NCI-H2171 treated with DMSO at 0.1 percent for 48 hours (cell line): Measurements from ENCODE around the gene CFAP221.

ENCODE experiments used
- DNase-seq: peaks from one replicate; lab custom pipeline; 2025; lab: John Stamatoyannopoulos, UW

The CFAP221 gene

GRCh38 chr2:119681203-119681867 lies 137.1 kb downstream of the CFAP221 start:
- no peak for DNase-seq

DNA sequence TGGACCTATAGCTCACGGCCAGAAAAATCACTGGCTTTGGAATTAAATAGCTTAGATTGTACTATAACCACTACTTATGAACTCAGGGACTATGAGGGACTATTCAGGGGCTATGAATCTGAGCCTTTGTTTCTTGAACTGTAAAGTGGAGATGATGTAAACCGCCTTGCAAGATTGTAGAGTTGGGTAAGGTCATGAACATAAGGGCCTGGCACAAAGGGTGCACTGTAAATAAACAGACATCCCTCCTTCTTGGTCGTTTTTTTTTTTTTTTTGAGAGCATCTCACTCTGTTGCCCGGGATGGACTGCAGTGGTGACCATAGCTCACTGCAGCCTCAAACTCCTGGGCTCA lies 137.6 kb downstream of the CFAP221 start:
- DNase-seq: no peak

GRCh38 chr2:119682578-119682977 lies 138.3 kb downstream of the CFAP221 start:
- no peak for DNase-seq

- no peak for DNase-seq
Observed at GRCh38 chr2:119683074-119683712, 138.9 kb downstream of the CFAP221 start.

DNA sequence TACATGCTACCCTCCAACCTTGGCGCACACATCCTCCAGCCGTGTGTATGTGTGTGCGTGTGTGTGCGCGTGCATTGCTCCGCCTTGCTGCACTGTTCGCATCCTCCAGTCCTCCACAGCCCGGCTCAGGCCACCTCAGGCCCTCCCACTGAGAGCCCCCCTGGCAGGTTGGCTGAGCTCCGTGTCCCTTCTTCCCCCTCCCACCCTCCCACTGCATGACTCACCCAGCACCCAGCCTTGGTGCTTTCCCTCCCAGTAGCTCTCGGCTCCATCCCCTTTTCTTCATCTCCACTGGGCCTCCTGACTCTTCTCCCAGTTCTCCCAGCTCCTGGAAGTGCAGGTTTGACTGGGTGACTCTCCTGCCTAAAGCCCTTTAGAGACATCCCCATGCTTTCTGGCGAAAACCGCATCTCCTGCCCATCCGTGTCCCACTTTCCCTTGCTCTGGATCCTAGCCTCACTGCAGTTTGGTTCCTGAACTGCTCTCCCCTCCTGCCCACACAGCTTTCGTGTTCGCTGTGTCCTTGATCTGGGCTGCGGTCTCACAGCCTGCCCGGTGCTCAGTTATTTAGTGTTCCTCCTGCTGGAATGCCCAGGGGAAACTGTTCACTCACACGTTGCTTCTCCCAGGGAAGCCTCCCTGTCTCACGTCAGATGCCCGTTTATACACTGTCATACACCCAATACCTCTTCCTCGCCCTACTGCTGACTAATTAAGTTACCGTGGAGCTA lies 139.6 kb downstream of the CFAP221 start:
- peak; percentile 79 for DNase-seq

DNA sequence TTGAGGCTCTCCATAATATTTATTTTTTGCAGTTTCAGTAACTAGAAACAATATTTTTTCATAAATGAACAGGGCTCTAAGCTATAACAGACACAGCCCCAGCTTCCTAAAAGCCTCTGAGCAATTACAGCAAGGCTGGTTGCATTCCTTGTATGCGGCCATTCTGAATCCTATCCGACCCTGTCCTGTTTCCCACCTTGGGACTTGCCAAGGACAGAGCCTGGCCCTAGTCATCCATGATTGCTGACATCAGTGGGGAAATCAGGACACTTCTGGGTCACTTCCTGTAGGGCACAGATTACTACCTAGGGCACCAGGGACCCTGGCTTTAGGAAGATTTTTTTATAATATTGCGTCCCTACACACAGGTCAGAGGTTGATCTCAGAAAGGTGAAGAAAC lies 140.3 kb downstream of the CFAP221 start:
- DNase-seq: no peak

- DNase-seq: no peak
Observed at GRCh38 chr2:119688616-119689015, 144.4 kb downstream of the CFAP221 start.

DNA sequence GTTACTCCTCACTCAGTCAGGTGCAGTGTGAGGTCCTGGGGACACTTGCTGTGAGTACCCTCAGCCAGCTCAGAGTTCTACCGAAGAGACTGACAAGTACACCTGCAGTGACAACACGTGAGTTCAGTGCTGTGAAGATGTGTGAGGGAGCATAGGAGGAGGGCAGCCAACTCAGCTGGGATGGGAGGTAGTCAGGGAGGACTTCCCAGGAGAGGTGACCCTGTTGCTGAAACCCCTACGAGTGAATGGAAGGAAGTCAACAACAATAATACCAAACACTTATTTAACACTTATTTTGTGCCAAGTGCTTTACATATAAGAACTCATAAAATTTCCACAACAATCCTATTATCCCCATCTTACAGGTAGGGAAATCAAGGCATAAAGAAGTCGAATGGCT lies 145.0 kb downstream of the CFAP221 start:
- DNase-seq: no peak

- DNase-seq: no peak
Observed at GRCh38 chr2:119691189-119691588, 146.9 kb downstream of the CFAP221 start.

DNA sequence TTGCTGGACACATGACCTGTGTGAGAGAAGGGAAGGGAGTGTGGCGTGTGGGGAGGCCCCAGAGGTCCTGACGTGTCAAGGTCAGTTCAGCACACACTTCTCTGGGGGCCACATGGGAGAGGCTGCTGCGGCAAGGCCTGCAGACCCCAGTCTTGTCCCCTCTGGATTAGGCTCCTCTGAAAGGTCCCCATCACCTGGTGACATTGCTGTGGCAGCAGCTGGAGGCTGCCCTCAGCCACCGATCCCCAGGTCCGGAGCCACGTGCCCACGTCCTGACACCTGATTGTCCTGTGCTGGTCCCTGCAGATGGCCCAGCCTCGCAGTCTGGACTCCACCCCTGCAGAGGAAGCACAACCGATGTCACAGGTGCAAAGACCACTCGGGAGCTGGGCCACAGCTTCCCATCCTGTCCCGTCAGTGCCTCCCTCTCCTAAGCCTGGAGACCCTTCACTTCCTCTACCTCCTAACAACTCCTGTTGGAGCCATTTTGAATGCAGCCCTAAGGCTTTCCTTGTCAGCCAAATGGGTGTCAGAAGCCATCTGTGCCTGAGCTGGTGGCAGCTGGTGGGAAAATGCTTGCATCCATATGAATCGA lies 147.5 kb downstream of the CFAP221 start:
- peak; percentile 81 for DNase-seq

DNA sequence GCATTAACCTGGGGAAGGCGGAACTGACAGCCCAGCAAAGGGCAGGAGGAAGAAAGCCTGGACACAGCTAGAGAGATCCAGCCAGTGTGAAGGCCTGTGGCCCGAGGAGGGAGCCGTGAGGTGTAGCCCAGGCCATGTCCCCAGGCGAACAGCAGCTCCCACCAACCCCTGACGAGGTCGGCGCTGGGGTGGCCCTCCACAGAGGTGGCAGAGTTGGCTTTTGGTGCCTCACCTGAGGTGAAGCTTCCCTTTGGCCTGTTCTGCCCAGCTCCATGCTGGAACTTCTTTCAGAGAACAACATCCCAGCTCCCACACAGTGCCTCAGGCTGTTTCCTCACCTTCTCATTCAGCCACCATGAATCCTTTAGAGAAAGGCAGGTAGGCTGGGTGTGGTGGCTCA lies 148.1 kb downstream of the CFAP221 start:
- DNase-seq: no peak

DNA sequence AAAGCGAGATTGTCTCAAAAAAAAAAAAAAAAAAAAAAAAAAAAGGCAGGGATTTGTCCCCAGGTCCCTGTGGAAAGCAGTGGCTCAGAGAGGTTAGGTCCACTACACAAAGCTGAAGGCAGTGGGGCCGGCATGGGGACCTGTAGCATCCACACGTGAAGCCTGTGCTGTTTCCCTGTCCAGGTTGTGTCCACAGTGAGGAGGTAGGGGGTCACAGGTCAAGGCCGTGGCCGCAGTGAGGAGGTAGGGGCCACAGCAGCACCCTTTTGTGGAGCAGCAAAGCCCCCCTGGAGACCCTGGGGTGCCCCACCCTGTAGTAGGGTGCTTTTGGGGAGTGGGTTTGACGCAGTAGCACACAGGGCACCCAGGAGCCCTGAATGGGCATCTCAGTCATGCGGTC lies 148.7 kb downstream of the CFAP221 start:
- no peak for DNase-seq

GRCh38 chr2:119693567-119693966 lies 149.3 kb downstream of the CFAP221 start:
- DNase-seq: no peak

GRCh38 chr2:119693967-119694366 lies 149.7 kb downstream of the CFAP221 start:
- DNase-seq: no peak

GRCh38 chr2:119694470-119694844 lies 150.2 kb downstream of the CFAP221 start:
- DNase-seq: no peak

GRCh38 chr2:119694845-119695521 lies 150.7 kb downstream of the CFAP221 start:
- DNase-seq: peak; percentile 85

- peak; percentile 50 for DNase-seq
Observed at GRCh38 chr2:119696005-119696404, 151.8 kb downstream of the CFAP221 start.

GRCh38 chr2:119696494-119697030 lies 152.3 kb downstream of the CFAP221 start:
- DNase-seq: no peak

- DNase-seq: peak; percentile 25
Observed at GRCh38 chr2:119697290-119698020, 153.2 kb downstream of the CFAP221 start.

DNA sequence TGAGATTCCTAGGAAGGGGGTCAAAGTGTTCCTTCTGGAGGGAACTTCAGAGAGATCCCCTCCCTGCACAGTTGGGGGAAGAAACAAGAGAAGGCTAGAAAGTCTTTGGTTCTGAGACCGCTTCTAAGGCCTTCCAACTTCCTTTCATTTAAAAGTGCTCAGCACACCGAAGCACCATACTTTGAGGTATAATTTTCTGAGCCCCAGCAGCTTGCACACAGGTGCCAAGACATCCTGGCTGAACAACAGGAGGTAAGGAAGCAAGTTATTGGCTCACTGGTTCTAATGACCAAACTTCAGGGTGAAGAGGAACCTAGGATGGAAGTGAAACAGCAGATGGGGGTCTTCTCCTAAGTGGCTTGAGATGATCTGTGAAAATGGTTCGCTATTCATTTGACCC lies 154.0 kb downstream of the CFAP221 start:
- no peak for DNase-seq

- no peak for DNase-seq
Observed at GRCh38 chr2:119699016-119699606, 154.9 kb downstream of the CFAP221 start.
